ENCODE results near the gene SLC16A2. TPM values are rescaled to one million over a fixed set of nuclear protein-coding genes. Genes with fewer than 3 reads are reported as not detected.
"Not testable (repeated sequence)": the region's sequence is repeated elsewhere in the genome, so short reads cannot be mapped to it uniquely, and the experiment has no call there.

Gene SLC16A2
- total RNA-seq, 4 donors from 2014 or later, result 0.99 to 6.7 (median 2.9) TPM

DNA sequence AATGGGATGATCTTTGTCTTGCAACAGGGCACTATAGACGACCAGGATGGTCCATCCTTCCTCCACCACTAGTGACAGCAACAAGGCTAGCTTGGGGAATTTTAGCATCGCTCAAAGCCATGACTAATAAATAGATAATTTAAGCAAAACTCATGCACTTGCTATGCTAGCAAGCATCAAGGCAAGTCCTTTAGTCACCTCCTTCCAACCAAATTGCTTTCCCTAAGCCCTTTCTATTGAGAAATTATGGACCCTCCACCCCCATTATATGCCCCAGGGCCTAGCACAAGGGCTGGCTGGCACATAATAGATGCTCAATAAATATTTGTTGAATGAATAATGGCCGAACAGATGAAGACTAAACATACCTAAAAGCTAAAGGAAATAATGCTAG lies 28.6 kb downstream of the SLC16A2 start:
- 30 to 50% methylated on average over 3 of the region's 3 CpGs for WGBS, 2 donors
- Histone ChIP-seq H3K36me3 (no peaks in the 10 kb centered on the region), H3K4me3 (no peak overlapping the region), H3K27ac (no peak overlapping the region), H3K4me1 (peaks cover 0 to 64% (median 0%) of the 10 kb centered on the region in 3 donors), H3K27me3 (no peaks in the 10 kb centered on the region), H3K9me3 (no peaks in the 10 kb centered on the region)
- intact Hi-C loops (cut with DNase I), result no loop called here
- no peak for DNase-seq
- TF ChIP-seq POLR2A (IDR thresholded peaks at IDR 0.05), result no peak
- TF ChIP-seq, protein P1, sequence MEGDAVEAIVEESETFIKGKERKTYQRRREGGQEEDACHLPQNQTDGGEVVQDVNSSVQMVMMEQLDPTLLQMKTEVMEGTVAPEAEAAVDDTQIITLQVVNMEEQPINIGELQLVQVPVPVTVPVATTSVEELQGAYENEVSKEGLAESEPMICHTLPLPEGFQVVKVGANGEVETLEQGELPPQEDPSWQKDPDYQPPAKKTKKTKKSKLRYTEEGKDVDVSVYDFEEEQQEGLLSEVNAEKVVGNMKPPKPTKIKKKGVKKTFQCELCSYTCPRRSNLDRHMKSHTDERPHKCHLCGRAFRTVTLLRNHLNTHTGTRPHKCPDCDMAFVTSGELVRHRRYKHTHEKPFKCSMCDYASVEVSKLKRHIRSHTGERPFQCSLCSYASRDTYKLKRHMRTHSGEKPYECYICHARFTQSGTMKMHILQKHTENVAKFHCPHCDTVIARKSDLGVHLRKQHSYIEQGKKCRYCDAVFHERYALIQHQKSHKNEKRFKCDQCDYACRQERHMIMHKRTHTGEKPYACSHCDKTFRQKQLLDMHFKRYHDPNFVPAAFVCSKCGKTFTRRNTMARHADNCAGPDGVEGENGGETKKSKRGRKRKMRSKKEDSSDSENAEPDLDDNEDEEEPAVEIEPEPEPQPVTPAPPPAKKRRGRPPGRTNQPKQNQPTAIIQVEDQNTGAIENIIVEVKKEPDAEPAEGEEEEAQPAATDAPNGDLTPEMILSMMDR (IDR thresholded peaks at IDR 0.05), result no peak

DNA sequence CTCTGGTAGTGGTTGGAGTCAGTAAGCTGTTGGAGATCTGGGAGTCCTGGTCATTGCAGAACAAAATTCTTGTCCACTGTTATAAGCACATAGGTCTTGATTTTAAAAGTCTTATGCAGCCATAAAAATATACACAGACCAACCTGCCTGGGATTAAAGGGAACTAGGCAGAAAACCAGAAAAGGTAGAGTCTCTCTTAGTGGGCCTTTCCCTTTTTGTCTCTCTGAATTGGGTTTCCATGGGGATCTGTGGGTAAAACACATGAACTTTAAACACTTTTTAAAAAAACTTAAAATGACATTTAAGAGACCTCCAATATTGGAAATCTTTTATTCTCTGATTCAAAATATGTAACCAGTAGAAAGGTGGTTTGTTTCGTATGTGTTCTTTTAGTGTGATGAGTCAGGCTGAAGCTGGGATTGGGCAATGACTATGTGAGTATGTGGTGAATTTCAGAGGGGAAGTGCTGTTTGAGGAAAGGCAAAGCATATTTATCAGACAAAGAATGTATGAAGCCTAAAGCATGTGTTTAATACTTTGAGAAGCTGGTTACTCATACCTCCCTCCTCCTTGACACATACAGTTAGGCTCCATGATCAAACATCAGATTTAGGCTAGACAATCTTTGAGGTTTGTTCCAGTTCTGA lies 29.6 kb downstream of the SLC16A2 start:
- intact Hi-C loops (cut with DNase I), result no loop called here
- WGBS, 2 donors, result 8 to 21% methylated on average over 1 of the region's 1 CpG
- peak overlapping the region; percentile 39 to 67 (median 52) for H3K27ac ChIP-seq
- no peaks in the 10 kb centered on the region for H3K27me3 ChIP-seq
- H3K4me3 ChIP-seq, result no peak overlapping the region
- TF ChIP-seq, protein P1 (IDR thresholded peaks at IDR 0.05), result no peak
- no peak for TF ChIP-seq POLR2A (IDR thresholded peaks at IDR 0.05)
- H3K4me1 ChIP-seq, result peaks cover 0 to 63% (median 0%) of the 10 kb centered on the region in 3 donors
- DNase-seq, result no peak
- H3K36me3 ChIP-seq, result no peaks in the 10 kb centered on the region
- no peaks in the 10 kb centered on the region for H3K9me3 ChIP-seq

DNA sequence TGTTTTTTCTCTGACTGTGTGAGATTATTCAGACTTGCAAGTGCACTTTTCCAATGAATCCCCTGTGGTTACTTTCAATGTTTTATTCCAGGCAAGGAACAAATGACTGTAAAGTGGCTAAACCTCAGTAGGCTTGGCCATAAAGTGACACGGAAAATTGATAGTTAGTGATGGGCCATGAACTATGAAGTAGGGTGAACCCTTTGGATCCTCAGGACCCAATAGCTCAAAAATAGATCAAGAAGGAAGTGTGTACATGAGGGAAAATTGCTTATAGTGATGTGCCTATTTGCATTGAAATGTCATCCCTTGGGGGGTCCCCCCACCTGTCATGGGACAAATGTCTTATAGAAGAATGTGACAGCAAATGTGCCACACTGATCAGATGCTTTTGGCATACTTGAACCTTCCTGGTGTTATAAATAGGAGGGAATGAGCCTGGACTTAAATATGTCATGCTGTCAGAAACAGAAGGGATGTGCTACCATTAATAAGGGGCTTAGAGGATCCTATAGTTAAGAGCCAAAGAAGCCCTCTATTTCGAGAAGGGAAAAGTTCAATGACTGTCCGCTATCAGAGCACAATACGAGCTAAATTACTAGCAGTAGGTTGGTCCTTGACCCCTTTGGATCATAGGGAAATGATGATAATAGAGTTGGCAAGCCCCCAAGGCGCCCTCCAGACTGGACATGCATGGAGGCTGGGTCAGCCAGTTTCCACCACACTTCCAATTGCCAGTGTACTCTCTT lies 30.3 kb downstream of the SLC16A2 start:
- peaks cover 0 to 56% (median 0%) of the 10 kb centered on the region in 3 donors for H3K4me1 ChIP-seq
- no peaks in the 10 kb centered on the region for H3K9me3 ChIP-seq
- DNase-seq, result no peak
- peak overlapping the region in 3 of 4 donors; percentile 11 to 67 (median 43) for H3K27ac ChIP-seq
- TF ChIP-seq, protein P1 (IDR thresholded peaks at IDR 0.05), result no peak
- no peak for TF ChIP-seq POLR2A (IDR thresholded peaks at IDR 0.05)
- H3K4me3 ChIP-seq, result no peak overlapping the region
- 58 to 74% methylated on average over 4 to 5 of the region's 5 CpGs for WGBS, 2 donors
- intact Hi-C loops (cut with DNase I), result no loop called here
- H3K36me3 ChIP-seq, result no peaks in the 10 kb centered on the region
- no peaks in the 10 kb centered on the region for H3K27me3 ChIP-seq

DNA sequence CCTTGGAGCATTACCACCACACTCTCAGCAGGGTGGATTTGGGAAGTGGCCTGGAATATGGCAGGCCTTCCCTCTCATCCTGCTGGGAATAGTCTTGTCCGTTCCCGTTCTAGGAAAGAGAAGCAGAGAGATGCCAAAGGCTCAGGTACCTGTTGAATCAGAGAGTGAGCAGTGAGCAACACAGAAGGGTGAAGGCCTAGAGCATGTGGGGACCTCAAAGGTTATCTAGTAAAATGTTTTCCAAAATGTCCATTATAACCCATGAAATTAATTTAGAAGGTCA lies 30.8 kb downstream of the SLC16A2 start:
- intact Hi-C loops (cut with DNase I), result no loop called here
- Histone ChIP-seq H3K27ac (no peak overlapping the region), H3K9me3 (no peaks in the 10 kb centered on the region), H3K36me3 (no peaks in the 10 kb centered on the region), H3K4me3 (no peak overlapping the region), H3K27me3 (no peaks in the 10 kb centered on the region), H3K4me1 (peaks cover 0 to 55% (median 0%) of the 10 kb centered on the region in 3 donors)
- TF ChIP-seq, protein P1 (IDR thresholded peaks at IDR 0.05), result no peak
- no peak for TF ChIP-seq POLR2A (IDR thresholded peaks at IDR 0.05)
- WGBS, 2 donors, result 56 to 86% methylated on average over 2 of the region's 2 CpGs
- DNase-seq, result no peak

DNA sequence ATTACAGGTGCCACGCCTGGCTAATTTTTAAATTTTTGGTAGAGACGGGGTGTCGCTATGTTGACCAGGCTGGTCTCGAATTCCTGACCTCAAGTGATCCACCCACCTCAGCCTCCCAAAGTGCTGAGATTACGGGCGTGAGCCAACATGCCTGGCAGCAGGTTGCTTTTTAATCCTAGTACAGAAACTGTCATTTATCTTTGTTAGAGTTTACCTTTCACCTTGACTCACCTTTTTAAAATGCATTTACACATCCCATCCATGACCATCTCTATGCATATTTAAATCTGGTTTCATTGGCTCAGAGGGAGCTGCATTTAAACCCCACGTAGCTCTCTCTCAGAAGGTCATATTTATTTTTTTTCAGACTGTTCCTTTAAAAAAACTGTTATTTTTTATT lies 31.9 kb downstream of the SLC16A2 start:
- TF ChIP-seq, protein P1 (IDR thresholded peaks at IDR 0.05), result no peak
- no peak for TF ChIP-seq POLR2A (IDR thresholded peaks at IDR 0.05)
- no peaks in the 10 kb centered on the region for H3K9me3 ChIP-seq
- intact Hi-C loops (cut with DNase I), result no loop called here
- H3K27me3 ChIP-seq, result no peaks in the 10 kb centered on the region
- DNase-seq, result no peak
- peaks cover 0 to 45% (median 0%) of the 10 kb centered on the region in 3 donors for H3K4me1 ChIP-seq
- no peak overlapping the region for H3K27ac ChIP-seq
- 44 to 77% methylated on average over 3 to 7 of the region's 7 CpGs for WGBS, 2 donors
- H3K4me3 ChIP-seq, result no peak overlapping the region
- H3K36me3 ChIP-seq, result no peaks in the 10 kb centered on the region

DNA sequence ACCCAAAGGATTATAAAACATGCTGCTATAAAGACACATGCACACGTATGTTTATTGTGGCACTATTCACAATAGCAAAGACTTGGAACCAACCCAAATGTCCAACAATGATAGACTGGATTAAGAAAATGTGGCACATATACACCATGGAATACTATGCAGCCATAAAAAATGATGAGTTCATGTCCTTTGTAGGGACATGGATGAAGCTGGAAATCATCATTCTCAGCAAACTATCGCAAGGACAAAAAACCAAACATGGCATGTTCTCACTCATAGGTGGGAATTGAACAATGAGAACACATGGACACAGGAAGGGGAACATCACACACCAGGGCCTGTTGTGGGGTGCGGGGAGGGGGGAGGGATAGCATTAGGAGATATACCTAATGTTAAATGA lies 32.9 kb downstream of the SLC16A2 start:
- DNase-seq; H3K27me3 ChIP-seq; H3K27ac ChIP-seq; H3K36me3 ChIP-seq; H3K4me3 ChIP-seq; intact Hi-C loops (cut with DNase I); H3K9me3 ChIP-seq: not testable (repeated sequence)
- WGBS, 2 donors, result no CpG with 5 or more reads among the region's 3 CpGs
- H3K4me1 ChIP-seq, result peaks cover 0 to 41% (median 0%) of the 10 kb centered on the region in 3 donors

Data from esophagus squamous epithelium (tissue), 5 donors.